GM19463 (cell line): Measurements from ENCODE around the gene ZNF558.

Experiments
- ATAC-seq: cut with Tn5 transposase; IDR thresholded peaks from one replicate; pipeline ENCODE4 v1.9.1; 2021; ENCODE audit warnings: mild to moderate bottlenecking, moderate library complexity; ENCODE audit not compliant: unreplicated experiment

The ZNF558 gene

DNA sequence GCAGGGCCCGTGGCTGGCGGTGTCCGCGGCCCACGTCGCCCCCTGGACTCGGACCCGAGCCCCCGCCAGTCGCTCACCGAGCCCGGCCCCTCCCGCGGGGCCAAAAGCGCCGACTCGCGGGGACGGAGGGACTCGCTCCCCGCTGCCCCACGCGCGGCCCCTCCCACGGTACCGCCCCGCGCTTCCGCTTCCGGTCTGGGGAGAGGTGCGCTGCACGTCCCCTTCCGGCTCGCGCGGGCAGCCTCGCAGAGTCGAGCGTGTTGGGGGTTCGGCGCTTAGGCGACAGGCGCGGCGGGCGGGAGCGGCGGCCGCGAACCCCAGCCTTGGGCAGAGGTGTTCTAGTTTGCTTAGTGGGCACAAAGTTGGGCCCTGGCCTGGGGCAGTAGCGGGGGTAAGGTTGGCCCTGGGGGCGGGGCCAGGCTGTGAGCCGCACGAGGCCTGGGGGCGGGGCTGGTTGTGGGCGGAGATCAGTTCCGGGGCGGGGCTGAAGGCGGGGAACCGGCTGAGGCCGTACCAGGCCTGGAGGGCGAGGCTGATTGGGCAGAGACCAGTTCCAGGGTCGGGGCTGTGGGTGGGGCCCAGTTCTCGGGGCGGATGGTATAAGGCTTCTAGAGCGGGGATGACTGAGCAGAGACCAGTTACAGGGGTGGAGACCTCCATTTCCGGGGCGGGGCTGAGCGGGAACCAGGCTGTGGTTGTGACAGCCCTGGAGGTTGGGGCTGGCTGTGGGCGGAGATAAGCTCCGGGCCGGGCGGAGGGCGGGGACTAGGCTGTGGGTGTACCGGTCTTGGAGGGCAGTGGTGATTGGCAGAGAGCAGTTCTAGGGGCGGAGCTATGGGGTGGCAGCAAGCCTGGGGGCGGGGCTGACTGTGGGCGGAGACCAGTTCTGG, at the start of gene ZNF558, which contains the start of gene MBD3L1:
TSS of gene ZNF558 (minus strand) at position 173 of the 890 bp plus-strand sequence. CDS start 9,645 bp downstream, outside the sequence.
TSS of gene MBD3L1 (plus strand) at position 246 of the 890 bp plus-strand sequence. CDS start 10,302 bp downstream, outside the sequence.
- ATAC-seq: peak; percentile 86

DNA sequence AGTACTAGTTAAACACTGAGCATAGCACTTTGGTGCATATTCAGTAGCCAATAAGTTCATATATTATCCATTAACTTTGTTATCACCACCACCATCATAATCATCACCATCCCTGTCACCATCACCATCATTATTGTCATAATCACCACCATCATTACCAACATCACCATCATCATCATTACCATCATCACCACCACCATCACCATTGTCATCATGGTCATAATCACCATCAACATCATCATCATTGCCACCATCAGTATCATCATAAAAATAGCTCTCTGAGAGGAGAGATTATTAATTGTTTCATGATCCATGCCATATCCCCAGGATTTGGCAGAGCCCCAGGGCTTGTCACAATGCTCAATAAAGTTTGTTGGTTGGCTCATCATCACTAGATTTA, 49.4 kb upstream of the ZNF558 start:
- no peak for ATAC-seq

DNA sequence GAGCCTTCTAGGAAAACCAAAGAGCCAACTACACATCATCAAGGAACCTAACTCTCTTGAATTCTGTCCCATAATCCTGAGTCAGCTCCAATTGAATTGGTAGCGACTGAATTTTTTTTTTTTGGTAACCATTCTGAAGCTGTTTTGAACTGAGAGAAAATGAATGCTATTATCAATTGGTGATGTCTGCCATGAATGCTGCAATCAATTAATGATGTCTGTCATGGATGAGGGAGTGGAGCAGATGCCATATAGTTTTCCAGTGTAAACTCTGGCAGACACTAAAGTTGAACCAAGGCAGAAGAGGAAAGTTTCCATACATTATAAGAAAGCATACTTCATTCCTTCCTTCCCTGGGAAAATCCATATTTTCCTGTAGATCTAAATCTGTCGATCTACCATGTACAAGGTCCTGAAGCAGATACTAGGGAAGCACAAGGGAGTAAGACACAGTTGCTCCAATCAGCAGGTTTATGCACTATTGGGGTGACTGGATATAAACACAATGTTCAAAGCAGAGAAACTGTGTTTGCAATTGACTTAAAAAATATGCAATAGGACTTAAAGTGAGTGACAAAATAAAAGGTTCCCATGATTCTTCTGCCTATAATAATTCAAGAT, 48.9 kb upstream of the ZNF558 start:
- no peak for ATAC-seq

DNA sequence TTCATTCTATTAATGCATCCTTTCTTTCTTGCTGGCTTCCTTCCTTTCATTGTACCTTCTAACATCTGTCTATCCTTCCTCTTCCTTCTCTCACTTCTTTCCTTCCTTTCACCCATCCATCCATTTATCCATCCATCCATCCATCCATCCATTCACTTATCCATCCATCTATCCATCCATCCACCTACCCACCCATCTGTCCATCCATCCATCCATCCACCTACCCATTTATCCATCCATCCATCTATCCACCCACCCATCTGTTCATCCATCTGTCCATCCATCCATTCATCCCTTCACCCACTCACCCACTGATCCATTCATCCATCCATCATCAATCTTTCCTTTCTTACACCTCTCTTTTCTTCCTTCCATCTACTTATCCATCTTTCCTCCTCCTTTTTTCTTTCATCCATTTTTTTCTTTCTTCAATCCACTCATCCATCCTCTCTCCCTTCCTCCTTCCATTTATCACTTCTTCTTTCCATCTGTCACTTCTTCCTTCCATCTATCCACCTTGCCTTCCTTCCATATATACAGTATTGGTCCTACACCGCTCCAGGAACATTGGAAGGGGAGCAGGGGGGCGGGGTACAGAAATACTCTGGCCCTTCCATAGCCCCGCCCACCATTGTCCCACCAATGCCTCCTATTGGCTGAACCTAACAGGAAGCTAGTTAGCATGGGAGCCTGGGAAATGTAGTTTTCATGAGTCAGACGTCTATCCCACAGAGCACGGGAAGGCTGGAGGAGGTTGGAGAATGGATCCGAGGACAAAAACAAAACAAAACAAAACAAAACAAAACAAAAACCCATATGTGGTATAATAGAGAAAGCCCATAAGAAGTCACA, 46.0 kb upstream of the ZNF558 start:
- no peak for ATAC-seq

DNA sequence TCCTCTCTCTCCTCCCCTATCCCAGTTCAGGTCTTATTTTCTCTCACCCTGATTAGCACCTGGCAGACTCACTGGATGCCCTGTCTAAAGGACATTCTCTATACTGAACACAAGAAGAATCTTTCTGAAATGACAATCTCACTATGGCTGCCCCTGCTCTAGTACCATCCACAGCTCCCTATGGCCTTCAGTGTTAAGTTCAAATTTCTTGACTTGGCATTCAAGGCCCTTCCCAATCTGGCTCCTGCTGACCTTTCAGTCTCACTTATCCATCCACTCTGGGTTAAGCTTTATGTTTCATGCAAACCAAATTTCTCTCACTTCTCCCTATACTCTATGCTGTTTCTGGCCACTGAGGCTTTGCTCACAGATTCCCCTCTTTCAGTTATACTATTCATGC, 34.2 kb upstream of the ZNF558 start:
- no peak for ATAC-seq

DNA sequence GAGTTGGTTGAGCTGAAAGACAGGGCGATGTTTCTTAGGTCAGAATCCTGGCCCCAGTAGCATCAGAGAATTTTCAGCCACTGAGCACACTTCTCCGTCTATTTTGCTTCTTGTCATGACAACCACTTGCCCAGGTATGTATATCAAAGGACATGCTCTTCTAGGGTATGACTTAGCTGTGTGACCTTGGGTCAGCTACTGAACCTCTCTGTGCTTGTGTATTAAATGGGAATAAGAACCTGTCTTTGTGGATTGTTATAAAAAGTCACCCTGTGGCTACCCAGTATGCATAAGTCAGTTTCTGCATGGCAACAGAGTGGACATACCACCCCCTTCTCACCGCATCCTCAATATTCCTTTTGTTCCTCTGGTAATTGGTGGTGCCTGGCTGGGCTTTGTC, 26.2 kb upstream of the ZNF558 start:
- no peak for ATAC-seq

DNA sequence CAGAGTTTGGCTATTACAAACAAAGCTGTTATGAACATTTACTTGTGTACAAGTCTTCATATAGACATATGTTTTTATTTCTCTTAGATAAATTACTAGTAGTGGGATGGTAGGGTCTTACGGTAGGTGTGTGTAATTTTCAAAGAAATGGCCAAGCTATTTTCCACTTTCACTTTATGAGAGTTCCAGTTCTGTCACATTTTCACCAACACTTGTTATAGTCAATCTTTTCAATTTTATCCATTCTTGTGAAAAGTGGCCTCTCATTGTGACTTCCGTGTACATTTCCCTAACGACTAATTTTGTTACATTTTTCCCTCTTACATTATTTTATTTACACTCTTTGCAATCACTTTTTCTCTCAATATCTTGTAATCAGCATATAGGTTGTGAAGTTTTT, 18.4 kb upstream of the ZNF558 start:
- no peak for ATAC-seq

DNA sequence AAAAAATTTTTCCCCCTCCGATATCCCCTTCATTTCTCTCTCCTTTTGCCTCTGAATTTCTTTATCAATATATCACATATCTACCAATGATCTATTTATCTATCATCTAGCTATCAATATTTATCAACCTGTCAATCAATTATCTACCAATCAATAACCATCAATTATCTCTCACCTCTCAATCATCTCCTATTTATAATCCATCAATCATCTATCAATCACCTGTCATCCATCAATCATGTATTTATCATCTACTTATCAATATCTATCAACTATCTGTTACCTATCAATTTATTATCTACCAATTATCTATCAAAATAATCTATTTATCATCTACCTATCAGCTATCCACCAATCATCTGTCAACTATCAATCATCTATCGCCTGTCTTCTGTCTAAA, 17.1 kb upstream of the ZNF558 start:
- ATAC-seq: no peak

DNA sequence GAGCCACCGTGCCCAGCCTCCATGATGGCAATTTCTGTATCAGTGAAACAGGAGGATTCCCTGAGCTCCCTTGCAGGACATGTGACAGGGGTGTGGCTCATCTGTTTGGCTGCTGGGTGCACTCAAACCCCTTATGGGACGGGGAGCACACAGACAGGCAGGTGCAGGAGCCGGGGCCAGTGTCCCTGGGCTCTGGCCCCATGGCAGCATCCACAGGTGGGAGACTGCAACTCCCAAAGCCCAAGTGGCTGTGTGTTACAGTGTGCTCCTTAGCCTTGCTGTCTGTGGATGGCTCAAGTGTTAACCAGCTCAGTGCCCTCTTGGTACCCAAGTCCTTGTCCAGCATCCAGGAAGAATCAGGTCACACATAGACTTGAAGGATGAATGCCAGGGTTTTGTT, 14.7 kb upstream of the ZNF558 start:
- no peak for ATAC-seq

DNA sequence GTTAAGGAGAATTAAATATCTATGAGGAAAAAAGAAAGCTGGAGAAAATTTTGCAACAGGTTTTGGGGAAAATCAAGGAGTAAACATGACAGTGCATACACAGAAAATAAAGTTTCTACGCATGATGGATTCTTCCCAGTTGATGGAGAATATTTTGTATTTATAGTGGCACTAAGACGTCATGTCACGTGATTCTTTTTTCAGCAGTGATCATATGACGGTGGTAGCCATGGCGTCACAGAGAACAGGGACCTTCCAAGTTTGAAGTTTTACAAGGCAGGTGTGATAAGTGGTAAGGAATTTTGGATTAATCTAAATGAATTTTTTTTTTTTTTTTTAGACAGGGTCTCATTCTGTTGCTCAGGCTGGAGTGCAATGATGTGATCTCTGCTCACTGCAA, 8.6 kb upstream of the ZNF558 start:
- ATAC-seq: no peak

DNA sequence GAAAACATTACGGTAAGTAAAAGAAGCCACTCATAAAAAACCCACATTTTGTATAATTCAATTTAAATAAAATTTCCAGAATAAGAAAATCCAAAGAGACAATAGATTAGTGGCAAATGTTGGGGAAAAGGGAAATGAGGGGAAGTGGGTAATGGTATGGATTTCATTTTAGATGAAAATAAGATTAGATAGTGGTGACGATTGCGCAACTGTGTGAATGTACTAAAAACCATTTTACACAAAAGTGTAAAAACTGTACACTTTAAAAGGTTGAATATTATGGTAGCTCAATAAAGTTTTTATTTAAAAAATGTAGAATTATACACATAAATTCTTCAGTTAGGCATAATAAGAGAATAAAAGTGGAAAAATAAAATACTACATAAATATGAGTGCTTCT, 3.8 kb upstream of the ZNF558 start:
- ATAC-seq: no peak

DNA sequence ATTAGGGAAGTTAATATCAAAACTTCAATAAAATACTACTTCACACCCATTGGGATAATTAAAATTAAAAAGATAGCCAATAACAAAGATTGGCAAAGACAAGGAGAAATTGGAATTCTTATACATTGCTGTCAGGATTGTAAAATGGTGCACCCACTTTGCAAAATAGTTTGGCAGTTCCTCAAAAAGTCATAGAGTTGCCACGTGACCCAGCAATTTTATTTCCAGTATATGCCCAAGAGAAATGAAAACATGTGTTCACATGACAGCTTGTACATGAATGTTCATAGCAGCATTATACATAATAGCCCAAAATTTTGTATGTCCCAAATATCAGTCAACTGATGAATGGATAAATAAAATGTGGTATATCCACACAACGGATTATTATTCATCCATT, 3.3 kb upstream of the ZNF558 start:
- ATAC-seq: no peak

DNA sequence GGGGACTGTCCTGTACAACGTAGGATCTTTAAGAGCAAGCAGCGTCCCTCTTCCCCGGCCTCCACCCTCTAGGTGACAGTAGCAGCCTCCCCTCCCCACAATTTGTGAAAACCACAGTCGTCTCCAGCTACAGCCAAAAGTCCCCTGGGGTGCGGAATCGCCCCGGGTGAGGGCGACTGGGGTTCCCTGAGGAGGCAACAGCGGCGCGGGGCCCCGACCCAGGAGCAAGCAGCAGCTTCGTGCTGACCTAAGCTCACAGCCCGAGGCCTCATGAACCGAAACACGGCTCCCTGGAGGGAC, 322 bp downstream of the ZNF558 start:
- peak; percentile 6 for ATAC-seq

DNA sequence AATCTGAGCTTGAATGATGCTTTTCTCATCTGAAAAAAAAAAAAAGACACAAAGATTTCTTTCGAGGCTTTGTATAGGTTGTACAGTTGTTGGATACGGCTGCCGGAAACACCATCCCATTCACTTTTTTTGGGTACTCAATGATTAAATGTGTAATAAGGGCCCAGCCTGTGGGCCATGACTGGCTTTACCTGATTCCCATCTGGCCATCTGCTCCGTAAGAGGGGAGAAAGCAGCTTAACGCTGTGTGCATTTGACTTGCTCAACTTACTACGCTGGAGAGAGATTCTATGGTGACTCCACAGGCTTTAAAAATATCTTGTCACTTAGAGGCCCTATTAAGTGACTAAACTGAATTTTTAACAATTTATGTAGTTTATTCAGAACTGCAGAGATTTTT, 731 bp downstream of the ZNF558 start:
- no peak for ATAC-seq

DNA sequence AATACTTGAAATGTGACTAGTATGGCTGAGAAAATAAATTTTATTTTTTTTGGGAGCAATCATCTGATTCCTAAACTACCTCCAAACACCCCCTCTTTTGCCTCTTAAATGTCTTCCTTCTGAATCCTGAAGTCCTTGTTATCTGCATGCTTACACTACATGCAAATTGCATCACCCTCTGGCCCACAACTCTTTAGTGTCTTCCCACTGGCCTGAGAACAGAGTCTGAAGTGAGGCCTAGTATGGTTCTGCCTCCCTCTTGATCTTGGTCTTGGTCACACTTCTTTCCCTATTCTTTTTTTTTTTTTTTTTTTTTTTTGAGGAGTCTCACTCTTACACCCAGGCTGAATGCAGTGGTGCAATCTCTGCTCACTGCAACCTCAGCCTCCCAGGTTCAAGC, 4.8 kb downstream of the ZNF558 start:
- no peak for ATAC-seq

DNA sequence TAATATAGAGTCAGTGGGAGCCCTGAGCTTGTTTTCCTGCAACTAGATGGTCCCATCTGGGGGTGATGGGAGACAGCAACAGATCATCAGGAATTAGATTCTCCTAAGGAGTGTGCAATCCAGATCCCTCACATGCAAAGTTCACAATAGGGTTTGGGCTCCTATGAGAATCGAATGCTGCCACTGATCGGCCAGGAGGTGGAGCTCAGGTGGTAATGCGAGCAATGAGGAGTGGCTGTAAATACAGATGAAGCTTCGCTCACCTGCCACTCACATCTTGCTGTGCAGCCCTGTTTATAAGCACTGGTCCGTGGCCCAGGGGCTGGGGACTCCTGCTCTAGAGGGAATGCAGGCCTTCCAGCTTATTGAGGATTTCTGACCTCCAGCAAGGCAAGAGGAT, 5.7 kb downstream of the ZNF558 start:
- no peak for ATAC-seq

DNA sequence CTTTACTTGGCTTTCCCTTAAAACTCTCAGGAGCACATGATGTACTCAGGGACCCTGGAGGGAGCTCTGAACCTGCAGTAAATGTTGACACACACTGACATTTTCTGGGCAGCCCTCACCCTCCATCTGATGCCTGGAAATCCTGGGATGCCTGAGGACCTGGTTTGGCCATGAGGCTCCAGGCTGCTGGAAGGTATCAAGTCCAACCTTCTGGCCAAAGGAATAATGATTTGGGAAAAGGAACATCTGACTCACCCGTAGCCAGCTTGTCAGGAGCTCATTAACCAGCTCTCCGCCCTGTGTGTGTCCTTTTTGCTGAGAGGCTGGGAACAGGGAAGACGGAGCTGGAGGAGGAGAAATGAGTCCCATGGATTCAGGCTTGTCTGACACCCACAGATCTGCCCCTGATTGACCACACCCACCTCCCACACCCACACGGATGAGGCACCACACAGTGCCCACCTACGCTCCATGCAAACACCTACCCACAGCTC, 10.3 kb downstream of the ZNF558 start:
- no peak for ATAC-seq

DNA sequence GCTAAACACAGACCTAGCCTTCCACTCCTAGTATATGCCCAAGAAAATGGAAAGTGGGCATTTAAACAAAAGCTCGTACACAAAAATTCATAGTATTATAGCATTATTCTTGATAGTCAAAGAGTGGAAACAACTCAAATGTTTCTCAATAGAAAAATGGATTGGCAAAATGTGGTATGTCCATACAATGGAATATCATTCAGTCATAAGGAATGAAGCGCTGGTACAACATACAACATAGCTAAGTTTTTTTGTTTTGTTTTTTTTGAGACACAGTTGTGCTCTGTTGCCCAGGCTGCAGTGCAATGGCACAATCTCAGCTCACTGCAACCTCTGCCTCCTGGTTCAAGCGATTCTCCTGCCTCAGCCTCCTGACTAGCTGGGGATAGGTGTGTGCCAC, 11.9 kb downstream of the ZNF558 start:
- no peak for ATAC-seq

DNA sequence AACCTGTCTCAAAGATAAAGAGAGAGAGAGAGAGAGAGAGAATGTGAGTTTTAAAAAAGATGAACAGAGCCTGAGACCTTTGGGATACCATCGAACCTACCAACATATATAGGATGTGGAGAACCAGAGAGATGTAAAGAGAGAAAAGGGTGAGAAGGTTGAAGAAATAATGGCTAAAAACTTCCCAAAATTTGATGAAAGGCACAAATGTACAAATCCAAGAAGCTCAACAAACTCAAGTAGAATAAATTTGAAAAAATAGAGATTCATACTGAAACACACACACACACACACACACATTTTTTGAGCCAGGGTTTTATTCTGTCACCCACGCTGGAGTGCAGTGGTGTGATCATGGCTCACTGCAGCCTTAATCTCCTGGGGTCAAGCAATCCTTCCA, 16.3 kb downstream of the ZNF558 start:
- no peak for ATAC-seq

DNA sequence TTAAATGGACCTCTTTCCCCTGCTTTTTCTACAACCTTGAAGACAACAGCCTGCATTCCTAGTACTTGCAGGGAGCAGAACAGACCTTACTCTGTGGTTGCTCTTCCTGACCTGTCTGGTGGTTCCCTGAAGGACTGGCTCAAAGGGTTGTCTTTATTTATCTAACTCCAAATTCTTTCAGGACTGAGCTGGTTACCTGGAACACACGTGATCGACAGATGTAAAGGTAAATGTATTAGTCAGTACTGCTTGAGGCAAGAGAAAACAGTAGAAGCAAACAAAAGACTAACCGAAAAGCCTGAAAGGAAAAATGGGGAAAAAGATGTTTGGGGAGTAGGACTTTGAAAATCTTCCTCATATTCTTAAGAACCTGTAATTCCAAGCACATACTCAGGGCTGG, 17.9 kb downstream of the ZNF558 start:
- ATAC-seq: no peak
